Astrocyte (in vitro differentiated cells and primary cell): Measurements from ENCODE around the gene PACRG. TPM values are rescaled to one million over a fixed set of nuclear protein-coding genes. Genes with fewer than 3 reads are reported as not detected.
A peak's percentile ranks its signal among the peaks of the same experiment; 100 is the strongest.

Experiments used
- DNase-seq: peaks from one replicate; pipeline ENCODE4 v3.0.0-alpha.2; 2010; ENCODE audit warnings: low read depth
- FAIRE-seq: peaks from 2 replicates; lab custom pipeline; 2011; peaks lifted over from hg19 to GRCh38; lab: Jason Lieb, UNC
- H2AFZ ChIP-seq: 2 replicates; pipeline ENCODE4 v1.6.0; 2012; ENCODE audit warnings: low read depth, low read length, inconsistent platforms
- H3K27ac ChIP-seq: 2 replicates; pipeline ENCODE4 v1.5.1; 2011; ENCODE audit warnings: low read depth, low read length, inconsistent platforms
- H3K27me3 ChIP-seq: 2 replicates; pipeline ENCODE4 v1.6.0; 2011; ENCODE audit warnings: low read length, inconsistent platforms; ENCODE audit not compliant: insufficient read depth
- H3K36me3 ChIP-seq: 2 replicates; pipeline ENCODE4 v1.5.1; 2011; ENCODE audit warnings: low read length, inconsistent platforms; ENCODE audit not compliant: insufficient read depth
- H3K4me1 ChIP-seq: 2 replicates; pipeline ENCODE4 v1.5.1; 2011; ENCODE audit warnings: low read length, inconsistent platforms; ENCODE audit not compliant: insufficient read depth
- H3K4me2 ChIP-seq: 2 replicates; pipeline ENCODE4 v1.6.0; 2012; ENCODE audit warnings: low read length, inconsistent platforms
- H3K4me3 ChIP-seq: 2 replicates; pipeline ENCODE4 v1.5.1; 2011; ENCODE audit warnings: low read depth, mild to moderate bottlenecking, low read length, inconsistent platforms; ENCODE audit not compliant: insufficient read depth
- H3K79me2 ChIP-seq: 2 replicates; pipeline ENCODE4 v1.6.0; 2012; ENCODE audit warnings: mild to moderate bottlenecking, low read length, inconsistent platforms; ENCODE audit not compliant: insufficient read depth
- H3K9ac ChIP-seq: 2 replicates; pipeline ENCODE4 v1.6.0; 2012; ENCODE audit warnings: mild to moderate bottlenecking, low read length, inconsistent platforms
- H3K9me3 ChIP-seq: 2 replicates; pipeline ENCODE4 v1.5.1; 2012; ENCODE audit warnings: low read depth, mild to moderate bottlenecking, low read length, inconsistent platforms; ENCODE audit not compliant: insufficient read depth
- H4K20me1 ChIP-seq: 2 replicates; pipeline ENCODE4 v1.6.0; 2012; ENCODE audit warnings: low read length, inconsistent platforms; ENCODE audit not compliant: insufficient read depth
- H3K27ac Mint-ChIP-seq: one replicate; pipeline ENCODE4 v1.8.0; 2021; ENCODE audit warnings: mild to moderate bottlenecking, mixed read lengths; ENCODE audit not compliant: unreplicated experiment
- H3K27me3 Mint-ChIP-seq: one replicate; pipeline ENCODE4 v1.8.0; 2021; ENCODE audit warnings: low read depth, mixed read lengths; ENCODE audit not compliant: unreplicated experiment
- H3K36me3 Mint-ChIP-seq: one replicate; pipeline ENCODE4 v1.8.0; 2021; ENCODE audit warnings: low read depth, mixed read lengths; ENCODE audit not compliant: unreplicated experiment
- H3K4me1 Mint-ChIP-seq: one replicate; pipeline ENCODE4 v1.8.0; 2021; ENCODE audit warnings: low read depth, mixed read lengths; ENCODE audit not compliant: unreplicated experiment
- H3K4me3 Mint-ChIP-seq: one replicate; pipeline ENCODE4 v1.8.0; 2021; ENCODE audit warnings: mild to moderate bottlenecking, moderate library complexity, mixed read lengths; ENCODE audit not compliant: unreplicated experiment
- H3K9me3 Mint-ChIP-seq: one replicate; pipeline ENCODE4 v1.8.0; 2021; ENCODE audit warnings: mild to moderate bottlenecking, mixed read lengths; ENCODE audit not compliant: unreplicated experiment
- CTCF ChIP-seq: IDR thresholded peaks from 2 replicates; pipeline ENCODE4 v1.5.1; 2011; ENCODE audit warnings: low read depth, mild to moderate bottlenecking, inconsistent platforms, low read length, moderate library complexity; ENCODE audit not compliant: insufficient read depth
- EZH2 ChIP-seq: IDR thresholded peaks from 2 replicates; pipeline ENCODE4 v1.6.1; 2012; ENCODE audit warnings: mild to moderate bottlenecking, low read length, inconsistent platforms; ENCODE audit not compliant: insufficient read depth
- total RNA-seq: library from RNA; stranded (reverse); gene quantifications from 2 replicates; pipeline ENCODE4 v1.2.1, GENCODE V29; 2021

The PACRG gene
- total RNA-seq, 1 donor from 2014 or later = not detected

- Mint-ChIP-seq H3K27ac (no peak overlapping the region), H3K27me3 (peaks cover 3% of the 10 kb centered on the region), H3K4me1 (peaks cover 6% of the 10 kb centered on the region), H3K36me3 (no peaks in the 10 kb centered on the region), H3K9me3 (peaks cover 6% of the 10 kb centered on the region), H3K4me3 (no peak overlapping the region)
- Histone ChIP-seq H3K4me1 (peaks cover 14% of the 10 kb centered on the region), H3K9ac (no peak overlapping the region), H3K9me3 (no peaks in the 10 kb centered on the region), H3K27me3 (no peaks in the 10 kb centered on the region), H3K4me3 (no peak overlapping the region), H3K4me2 (peak overlapping the region; percentile 57), H3K79me2 (no peaks in the 10 kb centered on the region), H4K20me1 (no peaks in the 10 kb centered on the region), H3K27ac (no peak overlapping the region), H3K36me3 (no peaks in the 10 kb centered on the region), H2AFZ (no peak overlapping the region)
- TF ChIP-seq EZH2 (no peak), CTCF (no peak)
- FAIRE-seq = no peak
- peak; percentile 33 for DNase-seq
Measured at GRCh38 chr6:163329991-163330390, 602.2 kb downstream of the PACRG start.

- Histone ChIP-seq H3K4me1 (peaks cover 9% of the 10 kb centered on the region), H2AFZ (no peak overlapping the region), H3K27ac (no peak overlapping the region), H3K9me3 (no peaks in the 10 kb centered on the region), H3K79me2 (no peaks in the 10 kb centered on the region), H3K4me3 (no peak overlapping the region), H4K20me1 (no peaks in the 10 kb centered on the region), H3K36me3 (no peaks in the 10 kb centered on the region), H3K9ac (no peak overlapping the region), H3K27me3 (no peaks in the 10 kb centered on the region), H3K4me2 (no peak overlapping the region)
- TF ChIP-seq EZH2 = no peak
- TF ChIP-seq CTCF = no peak
- H3K4me1 Mint-ChIP-seq = peaks cover 3% of the 10 kb centered on the region
- FAIRE-seq (no peak), DNase-seq (no peak)
- peaks cover 6% of the 10 kb centered on the region for H3K9me3 Mint-ChIP-seq
- H3K27me3 Mint-ChIP-seq = peaks cover 3% of the 10 kb centered on the region
- no peak overlapping the region for H3K27ac Mint-ChIP-seq
- no peaks in the 10 kb centered on the region for H3K36me3 Mint-ChIP-seq
- H3K4me3 Mint-ChIP-seq = no peak overlapping the region
Measured at GRCh38 chr6:163331245-163331644, 603.5 kb downstream of the PACRG start.

- H3K4me2 ChIP-seq = no peak overlapping the region
- no peaks in the 10 kb centered on the region for H3K27me3 ChIP-seq
- H3K4me1 ChIP-seq = peaks cover 9% of the 10 kb centered on the region
- FAIRE-seq = no peak
- H3K4me3 Mint-ChIP-seq = no peak overlapping the region
- no peaks in the 10 kb centered on the region for H3K9me3 ChIP-seq
- peaks cover 3% of the 10 kb centered on the region for H3K4me1 Mint-ChIP-seq
- H3K9ac ChIP-seq = no peak overlapping the region
- no peaks in the 10 kb centered on the region for H3K79me2 ChIP-seq
- TF ChIP-seq EZH2 (no peak), CTCF (no peak)
- H3K36me3 ChIP-seq = no peaks in the 10 kb centered on the region
- H4K20me1 ChIP-seq = no peaks in the 10 kb centered on the region
- peaks cover 4% of the 10 kb centered on the region for H3K9me3 Mint-ChIP-seq
- H3K36me3 Mint-ChIP-seq = no peaks in the 10 kb centered on the region
- DNase-seq = no peak
- no peak overlapping the region for H3K4me3 ChIP-seq
- H2AFZ ChIP-seq = no peak overlapping the region
- H3K27ac ChIP-seq = no peak overlapping the region
- peak overlapping the region; percentile 80 for H3K27ac Mint-ChIP-seq
- H3K27me3 Mint-ChIP-seq = peaks cover 6% of the 10 kb centered on the region
Measured at GRCh38 chr6:163332575-163332974, 604.8 kb downstream of the PACRG start.
